GM21447 (cell line): ENCODE measurements around the gene DNER.

ENCODE experiments used
- ATAC-seq: cut with Tn5 transposase; IDR thresholded peaks from one replicate; pipeline ENCODE4 v1.9.1; 2021; ENCODE audit not compliant: unreplicated experiment

Gene DNER

DNA sequence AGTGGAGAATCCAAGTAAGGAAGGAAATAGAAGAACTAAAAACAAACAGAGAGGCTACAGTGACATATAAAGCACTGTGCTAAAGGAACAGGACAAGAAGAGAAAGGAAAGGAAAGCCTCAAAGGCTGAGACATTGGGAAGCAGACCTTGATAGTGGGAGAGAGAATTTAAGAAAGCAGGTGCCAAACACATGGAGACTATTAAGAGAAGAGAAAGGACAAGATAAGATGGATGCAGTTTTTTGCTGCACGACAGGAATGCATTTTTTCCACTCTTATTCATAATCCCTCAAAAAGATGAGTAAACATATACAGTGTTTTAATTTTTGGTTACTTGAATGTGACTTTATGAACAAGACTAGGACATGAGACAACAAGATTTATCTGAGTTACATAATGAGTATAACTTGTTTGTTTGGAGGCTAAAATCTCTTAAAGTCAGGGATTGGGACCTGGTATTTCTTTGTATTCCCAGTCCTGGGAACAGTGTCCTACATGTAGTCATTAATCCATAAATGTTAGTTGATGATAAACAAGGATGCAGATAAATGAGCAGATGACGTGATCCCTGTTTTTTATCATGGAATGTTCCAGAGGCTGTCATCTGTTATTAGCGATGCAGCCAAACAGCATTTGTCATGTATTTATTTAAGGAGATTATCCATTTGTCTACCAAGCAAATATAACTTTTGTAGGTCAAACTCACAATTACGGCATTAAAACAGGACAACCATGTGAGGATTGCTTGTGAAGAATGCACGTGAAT, 141.7 kb downstream of the DNER start:
- ATAC-seq: no peak

DNA sequence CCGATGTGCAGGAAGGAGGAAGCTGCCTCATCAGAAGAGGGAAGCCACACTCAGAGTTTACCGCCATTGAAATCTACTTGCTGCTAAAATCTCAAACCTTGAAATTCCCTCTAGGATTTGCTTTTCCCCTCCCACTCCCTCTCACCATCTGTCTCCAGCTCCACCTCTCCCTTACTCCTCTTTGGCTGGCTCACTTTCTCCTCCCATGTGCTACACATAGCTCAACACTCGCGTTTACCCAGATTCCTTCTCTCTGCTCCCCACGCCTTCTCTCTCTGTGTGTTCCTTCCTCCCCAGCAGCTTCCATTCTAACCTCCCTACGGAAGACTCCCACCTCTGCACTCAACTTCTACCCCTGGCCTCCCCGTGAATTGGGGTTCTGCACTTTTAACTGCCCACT, 143.1 kb downstream of the DNER start:
- ATAC-seq: no peak

DNA sequence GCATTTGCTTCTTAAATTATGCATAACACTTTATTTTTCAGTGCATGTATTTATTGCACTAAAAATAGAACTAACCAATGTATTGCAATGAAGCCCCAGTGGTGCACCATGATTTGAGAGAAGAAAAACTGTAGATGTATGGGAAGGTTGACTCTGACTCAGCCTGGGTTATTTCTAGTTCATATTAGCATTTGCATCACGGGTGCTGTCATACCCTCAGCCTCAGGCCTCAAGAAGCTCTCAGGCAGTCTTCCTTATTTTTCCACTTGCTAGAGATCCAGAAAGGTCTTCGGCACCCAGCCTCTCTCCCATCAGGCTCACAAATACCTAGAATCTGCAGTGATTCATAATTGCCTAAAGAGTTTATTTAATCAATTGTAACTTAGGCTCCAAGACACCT, 148.0 kb downstream of the DNER start:
- no peak for ATAC-seq

DNA sequence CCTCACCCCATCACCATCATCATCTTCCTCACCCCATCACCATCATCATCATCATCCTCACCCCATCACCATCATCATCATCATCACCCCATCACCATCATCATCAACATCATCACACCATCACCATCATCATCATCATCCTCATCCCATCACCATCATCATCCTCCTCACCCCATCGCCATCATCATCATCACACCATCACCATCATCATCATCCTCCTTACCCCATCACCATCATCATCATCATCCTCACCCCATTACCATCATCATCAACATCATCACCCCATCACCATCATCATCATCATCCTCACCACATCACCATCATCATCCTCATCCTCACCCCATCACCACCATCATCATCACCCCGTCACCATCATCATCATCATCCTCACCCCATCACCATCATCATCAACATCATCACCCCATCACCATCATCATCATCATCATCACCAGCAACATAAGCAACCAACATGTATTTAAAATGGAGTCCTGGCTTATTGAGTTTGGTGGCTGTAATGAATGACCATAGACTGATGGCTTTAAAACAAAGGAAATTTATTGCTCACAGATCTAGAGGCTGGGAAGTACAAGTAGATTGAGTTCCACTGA, 150.0 kb downstream of the DNER start:
- no peak for ATAC-seq

DNA sequence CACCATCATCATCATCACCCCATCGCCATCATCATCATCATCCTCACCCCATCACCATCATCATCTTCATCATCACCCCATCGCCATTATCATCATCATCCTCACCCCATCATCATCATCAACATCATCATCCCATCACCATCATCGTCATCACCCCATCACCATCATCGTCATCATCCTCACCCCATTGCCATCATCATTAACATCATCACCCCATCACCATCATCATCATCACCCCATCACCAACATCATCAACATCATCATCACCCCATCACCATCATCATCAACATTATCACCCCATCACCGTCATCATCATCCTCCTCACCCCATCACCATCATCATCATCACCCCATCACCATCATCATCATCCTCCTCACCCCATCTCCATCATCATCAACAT, 151.0 kb downstream of the DNER start:
- ATAC-seq: no peak

DNA sequence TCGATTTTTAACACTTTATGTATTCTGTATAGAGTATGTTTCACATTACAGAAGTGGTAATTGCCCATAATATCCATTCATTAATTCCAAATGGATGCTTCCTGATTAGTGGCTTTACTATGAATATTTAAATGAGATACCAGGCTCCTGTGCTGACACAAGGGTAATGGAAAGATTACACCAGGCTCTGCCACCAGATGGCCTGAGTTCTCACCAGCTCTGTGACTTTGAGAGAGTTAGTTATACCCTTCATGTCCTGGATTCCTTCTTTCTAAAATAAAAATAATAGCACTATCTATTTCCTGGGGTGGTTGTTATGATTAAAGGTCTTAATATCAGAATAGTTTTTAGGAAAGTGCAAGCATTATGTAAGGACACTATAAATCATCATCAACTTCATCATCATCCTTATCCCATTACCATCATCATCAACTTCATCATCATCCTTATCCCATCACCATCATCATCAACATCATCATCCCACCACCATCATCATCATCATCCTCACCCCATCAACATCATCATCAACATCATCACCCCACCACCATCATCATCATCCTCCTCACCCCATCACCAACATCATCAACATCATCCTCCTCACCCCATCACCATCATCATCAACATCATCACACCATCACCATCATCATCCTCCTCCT, 151.8 kb downstream of the DNER start:
- no peak for ATAC-seq

DNA sequence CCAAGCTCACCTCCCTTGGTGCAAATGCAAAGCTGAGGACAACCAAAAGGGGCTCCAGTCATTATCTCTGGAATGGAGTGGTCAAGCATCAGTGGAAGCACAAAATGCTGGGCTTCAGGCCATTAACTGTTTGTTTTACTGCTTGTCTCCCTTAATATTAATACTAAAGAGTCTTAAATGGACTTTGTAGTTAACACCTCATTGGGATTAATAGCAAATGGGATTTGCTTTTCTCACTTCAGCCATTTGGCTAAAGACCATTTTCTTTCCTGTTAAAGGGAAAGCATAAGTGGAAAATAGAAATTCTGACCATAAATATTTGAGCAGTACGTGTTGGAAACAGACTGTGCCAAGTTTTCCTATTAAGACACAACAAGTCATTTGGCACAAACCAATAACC, 154.4 kb downstream of the DNER start:
- no peak for ATAC-seq

DNA sequence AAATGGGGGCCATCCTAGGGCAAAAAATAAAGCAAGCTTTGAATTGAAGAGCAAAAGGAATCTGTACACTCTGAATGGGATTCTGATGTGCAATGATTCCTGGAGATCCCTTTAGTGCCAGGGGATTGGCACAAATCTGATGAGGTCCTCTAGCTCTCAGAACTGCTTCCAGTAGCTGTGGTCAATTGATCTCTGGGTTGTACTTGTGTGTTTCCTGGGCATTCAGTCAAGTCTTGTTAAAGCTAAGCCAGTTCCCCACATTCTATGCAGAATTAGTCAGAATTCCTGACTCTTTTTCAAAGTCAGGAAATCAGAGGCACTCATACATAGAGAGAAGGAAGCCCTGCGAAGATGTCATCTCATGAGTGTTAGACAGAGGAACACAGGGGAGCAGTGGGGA, 161.3 kb downstream of the DNER start:
- ATAC-seq: no peak

DNA sequence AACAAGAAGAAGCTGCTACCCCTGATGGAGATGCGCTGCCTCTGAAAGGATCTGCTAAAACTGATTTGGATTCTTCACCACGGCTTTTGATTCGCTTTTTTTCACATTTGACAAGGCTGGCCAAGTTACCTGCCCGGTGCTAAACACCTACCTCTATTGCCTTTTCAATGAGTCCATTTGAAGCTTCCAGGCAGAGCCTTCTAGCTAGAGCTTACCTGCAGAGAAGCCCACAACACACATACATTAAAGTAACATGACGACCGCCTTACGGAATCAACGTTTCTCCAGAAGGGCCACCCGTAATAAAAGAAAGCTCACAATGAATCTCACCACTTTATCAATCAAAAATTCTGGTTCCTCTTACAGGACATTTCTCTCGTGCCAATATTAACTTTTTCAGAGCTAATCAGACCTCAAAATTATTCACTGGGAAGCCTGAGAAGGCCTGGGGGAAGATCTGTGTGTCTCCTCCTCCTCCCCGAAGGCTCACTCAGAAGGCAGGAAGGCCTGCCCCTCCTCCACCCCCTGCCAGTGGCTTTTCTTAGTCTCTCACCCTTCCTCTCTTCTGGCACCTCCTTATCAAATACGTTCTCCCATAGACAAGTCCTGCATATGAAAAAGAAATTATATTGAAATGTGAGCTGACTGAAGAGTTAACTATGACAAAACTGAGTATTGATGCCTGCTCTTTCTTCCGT, 171.0 kb downstream of the DNER start:
- ATAC-seq: no peak

DNA sequence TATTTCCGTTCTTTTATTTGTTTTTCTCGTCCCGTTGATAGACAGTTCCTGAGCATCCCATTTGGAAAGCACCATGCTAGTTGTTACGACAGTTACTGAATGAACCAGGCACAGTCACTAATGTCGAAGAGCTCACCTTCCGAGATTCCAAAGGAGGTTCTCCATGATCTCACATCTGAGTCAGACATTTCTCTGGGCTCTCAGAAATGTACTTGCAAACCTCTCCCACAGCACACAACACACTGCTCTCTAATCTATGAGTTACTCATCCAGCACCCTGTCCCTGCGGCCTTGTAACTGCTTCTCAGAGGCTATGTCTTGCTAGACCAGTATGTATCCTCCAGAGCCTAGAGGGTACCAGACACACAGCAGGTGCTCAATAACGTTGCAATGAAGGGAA, 174.7 kb downstream of the DNER start:
- no peak for ATAC-seq

DNA sequence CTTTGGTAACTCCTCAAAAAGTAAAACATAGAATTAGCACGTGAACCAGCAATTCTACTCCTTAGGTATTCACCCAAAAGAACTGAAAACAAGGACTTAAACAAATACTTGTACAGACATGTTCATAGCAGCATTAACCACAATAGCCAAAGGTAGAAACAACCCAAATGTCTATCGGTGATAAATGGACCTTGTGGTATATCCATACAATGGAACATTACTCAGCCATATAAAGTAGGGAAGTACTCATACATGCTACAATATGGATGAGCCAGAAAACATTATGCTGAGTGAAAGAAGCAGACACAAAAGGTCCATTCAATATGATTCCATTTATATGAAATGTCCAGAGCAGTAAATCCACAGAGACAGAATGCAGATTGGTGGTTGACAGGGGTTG, 182.8 kb downstream of the DNER start:
- no peak for ATAC-seq

DNA sequence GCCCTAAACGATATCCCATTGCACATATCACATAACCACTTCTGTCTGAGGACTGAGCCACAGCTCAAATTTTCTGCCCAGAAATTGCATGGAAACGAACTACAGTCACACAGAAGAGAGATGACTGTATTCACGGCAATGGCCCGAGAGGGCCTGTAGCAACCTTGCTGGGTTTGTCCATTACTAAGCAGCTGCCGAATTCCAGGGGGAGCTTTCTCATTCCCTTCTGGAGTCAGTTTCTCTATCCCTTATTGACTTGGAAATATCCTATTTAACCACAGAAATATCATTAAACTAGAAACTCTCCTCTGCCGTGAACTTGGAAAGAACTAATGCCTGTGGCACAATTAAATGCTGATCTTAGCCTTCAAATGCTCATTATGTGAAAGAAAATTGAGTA, 183.9 kb downstream of the DNER start:
- ATAC-seq: no peak

DNA sequence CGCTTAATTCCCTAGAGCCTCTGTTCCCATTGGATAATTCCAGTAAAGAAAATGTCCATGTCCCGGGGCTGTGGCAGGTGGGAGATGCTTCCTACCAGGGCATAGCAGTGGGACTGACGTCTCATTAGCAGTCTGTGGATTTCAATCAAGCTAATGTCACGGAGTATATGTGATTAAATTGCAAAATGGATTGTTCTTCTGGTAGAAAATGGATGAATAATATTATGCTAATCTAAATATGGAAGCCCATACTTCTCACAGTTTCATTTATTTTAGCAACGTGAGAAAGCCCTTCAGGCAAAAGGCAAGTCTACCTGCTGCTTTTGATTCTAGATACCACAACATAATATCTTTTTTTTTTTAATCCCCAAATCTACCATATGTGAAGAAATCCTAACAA, 185.5 kb downstream of the DNER start:
- ATAC-seq: no peak

DNA sequence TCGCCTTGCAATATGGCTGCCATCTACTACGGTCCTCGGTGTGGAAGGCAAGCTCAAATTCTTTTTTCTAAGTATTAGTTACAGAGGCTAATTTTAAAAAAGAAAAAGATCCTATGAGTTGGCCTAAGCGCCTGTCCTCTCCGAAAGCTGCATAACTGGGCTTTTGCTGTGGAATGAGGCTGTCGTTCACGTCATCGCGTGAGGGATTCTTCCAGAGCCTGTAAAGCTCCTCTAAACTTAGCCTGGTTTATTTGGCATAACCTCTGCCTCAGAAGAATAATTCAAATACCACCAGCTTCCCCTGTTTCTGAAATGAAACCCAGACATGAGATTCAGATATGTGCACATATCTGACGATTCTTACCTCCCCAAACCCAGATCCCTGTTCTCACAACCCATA, 187.4 kb downstream of the DNER start:
- ATAC-seq: no peak

DNA sequence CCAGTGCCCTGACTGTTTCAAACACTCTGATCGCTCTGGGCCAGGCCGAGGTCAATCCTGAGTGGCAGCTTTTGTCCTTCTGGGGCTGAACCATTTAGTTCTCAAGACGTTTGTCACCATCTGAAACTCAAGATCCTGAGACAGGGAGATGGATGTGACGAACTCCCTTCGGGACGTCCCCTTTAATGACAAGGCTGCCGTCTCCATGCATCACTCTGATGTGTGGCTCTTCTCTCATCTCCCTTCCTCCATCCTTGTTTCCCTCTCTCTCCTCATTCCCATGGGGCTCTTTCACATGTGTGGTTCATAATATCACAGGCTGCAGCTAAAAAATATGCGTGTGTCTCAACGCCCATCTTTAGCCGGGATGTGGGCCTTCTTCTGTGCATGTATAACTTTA, 189.6 kb downstream of the DNER start:
- no peak for ATAC-seq

DNA sequence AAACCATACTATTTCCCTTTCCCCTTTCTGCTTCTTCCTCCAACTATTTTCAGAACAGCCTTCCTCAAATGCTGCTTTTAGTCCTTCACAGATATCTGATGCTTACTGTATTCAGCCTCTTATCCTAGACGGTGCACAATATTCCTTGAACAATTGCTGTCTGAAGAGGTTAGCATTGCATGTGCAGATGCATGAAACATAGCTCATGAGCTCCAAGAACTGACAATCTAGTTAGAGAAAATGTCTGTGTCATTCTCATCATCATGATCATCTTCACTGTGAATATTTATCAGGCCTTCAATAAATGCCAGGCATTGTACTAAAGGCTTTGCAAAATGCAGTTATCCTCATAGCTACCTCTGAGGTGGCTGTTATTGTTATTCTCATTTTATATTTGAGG, 190.7 kb downstream of the DNER start:
- ATAC-seq: no peak

DNA sequence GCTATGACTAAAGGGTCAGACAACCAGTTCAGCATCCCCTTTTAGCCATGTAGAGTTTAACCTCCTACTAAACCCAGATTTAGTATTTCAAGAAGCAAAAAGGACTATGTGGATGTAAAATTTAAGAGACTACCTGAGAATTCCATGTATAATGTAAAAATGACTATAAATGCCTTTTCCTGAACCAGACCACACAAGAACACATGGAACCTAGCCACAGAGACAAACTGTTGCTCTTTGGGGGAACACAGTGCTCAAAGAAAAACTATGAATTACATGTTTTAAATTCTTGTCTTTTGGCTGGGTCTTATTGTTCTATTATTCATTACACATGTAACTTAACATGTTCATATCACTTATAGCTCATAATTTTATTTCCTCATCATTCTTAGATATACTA, 192.8 kb downstream of the DNER start:
- ATAC-seq: no peak

DNA sequence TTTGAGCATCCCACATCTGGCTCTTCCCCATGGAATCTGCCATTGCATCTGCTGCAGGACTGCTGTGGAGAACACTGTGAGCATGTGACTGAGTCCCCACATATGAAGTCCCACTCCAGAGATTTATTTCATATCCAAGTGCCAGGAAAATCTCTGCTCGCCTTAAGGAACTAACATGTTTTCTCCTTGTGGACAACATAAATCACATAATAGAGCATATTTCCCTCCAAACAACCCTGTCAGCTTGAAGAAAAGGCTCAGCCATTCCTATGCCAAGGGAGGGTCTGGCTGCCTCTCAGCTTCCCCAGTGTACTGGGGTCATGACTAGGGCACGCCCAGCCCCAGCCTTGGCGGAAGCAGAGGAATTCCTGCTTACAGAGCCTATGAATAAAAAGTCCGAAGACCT, 193.7 kb downstream of the DNER start:
- ATAC-seq: no peak

DNA sequence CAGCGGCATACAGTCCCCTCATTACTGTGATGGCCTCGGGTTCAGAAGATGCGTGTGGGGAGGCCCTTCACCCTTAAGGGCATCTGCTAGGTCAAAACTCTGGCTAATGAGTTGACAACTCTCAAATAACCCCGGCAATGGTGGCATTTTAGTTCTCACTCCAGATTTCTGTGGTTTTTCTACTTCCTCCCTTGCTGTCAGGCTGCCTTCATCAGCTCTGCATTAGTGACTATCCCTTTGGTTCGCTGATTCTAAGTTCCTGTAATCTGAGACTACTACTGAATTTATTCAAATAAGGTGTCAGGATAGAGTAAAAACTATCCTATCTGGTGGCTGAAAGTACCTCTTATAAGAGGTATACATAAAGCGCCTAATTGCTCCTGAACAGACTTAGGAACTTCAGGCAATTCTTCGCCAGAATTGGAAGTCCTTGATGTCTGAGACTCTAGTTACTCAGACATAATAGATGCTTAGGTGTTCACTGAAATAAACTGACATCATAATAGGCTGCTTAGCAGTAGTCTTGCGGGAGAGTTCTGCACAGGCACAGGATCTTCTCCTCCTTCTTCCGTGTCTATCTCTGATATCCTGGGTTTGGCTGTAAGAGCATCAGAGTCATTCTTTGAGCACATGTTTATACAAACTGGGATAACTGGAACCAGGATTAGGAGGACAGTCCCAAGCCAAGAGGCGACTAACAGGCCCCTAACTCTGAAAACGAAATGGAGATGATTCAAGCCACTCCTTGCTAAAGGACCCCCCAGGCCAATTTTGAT, 194.5 kb downstream of the DNER start:
- ATAC-seq: no peak

DNA sequence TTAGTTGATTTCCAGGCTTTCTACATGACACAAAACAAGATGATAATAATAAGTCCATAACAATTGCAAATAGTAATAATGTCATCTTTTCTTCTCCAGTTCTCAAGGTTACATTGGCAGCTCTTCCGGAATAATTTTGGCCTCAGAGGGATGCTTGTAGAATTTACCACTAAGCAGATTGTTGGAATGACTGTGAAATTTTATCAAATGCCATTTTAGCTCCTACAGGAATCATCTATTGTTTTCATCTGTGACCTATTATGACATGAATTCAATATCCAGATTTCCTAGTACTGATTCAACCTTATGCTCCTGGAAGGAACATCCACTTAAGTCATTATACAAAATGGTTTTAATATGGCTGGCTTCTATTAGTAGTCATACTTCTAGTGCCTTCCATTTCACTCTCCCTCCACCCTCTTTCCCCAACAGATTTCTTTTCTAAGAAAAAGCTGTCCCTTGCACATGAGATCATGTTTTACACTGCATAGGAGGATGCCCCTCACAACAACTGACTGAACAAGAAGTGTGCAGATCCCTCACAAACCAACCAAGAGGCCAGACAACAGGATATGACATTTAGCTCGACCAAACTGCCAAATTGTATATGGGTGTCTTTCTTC, 200.0 kb downstream of the DNER start:
- ATAC-seq: no peak

DNA sequence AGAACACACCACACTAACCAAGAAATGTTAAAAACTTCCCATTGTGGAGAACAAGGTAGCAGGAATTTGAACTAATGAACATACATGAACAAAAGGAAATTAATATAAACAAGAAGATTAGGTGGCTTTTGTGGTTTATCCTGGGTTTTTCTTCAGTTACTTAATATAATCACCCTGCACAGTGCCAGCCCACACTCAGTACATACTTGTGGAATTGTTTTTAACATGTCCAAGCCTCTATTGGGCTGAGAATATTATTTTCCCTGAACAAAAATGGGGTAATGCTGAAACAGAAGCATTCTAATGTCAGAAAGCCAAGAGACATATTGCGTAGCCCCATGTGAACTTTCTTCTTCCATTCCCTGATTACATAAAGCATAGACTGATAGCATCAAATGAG, 202.8 kb downstream of the DNER start:
- no peak for ATAC-seq
